Measurements from ENCODE around the gene TCF23. TPM values are rescaled to one million over a fixed set of nuclear protein-coding genes. Genes with fewer than 3 reads are reported as not detected.

Gene TCF23
- total RNA-seq, 1 experiment from 2014 or later: 0.03 TPM

- in situ Hi-C loops (cut with HindIII; ENCODE audit: low pct_unique_long_range_greater_than_20kb, low sequenced_read_pairs): no loop called here
- H3K27me3 ChIP-seq (ENCODE audit: control insufficient read depth, insufficient read depth, low read length): peaks cover 2% of the 10 kb centered on the region
- H3K4me1 ChIP-seq (ENCODE audit: control insufficient read depth, insufficient read depth, low read length): no peaks in the 10 kb centered on the region
- no peak for ATAC-seq
- DNase-seq (ENCODE audit: low read depth, low spot score): no peak
- H3K36me3 ChIP-seq (ENCODE audit: control insufficient read depth, insufficient read depth, low read length): no peaks in the 10 kb centered on the region
- no peak overlapping the region for H3K4me3 ChIP-seq (ENCODE audit: low read depth in 2 of 2, low read length in 2 of 2)
- POLR2A ChIA-PET: no interaction called here
- no TSS peak for BruUV-seq (replicated peaks)
- no peak overlapping the region for H3K27ac ChIP-seq (ENCODE audit: low read length)
- no peak for TF ChIP-seq REST (IDR thresholded peaks at IDR 0.05; ENCODE audit: insufficient read depth in 1 of 2, low read depth in 2 of 2, low read length in 1 of 2)
- TF ChIP-seq TCF7L2 (IDR thresholded peaks at IDR 0.05; ENCODE audit: low read depth, low read length): 0 out of 2 replicates have a peak, but pooled peaks have one; percentile 37
- TF ChIP-seq SIN3A (IDR thresholded peaks at IDR 0.05; ENCODE audit: borderline replicate concordance, insufficient read depth, low read depth, low read length): no peak
- TF ChIP-seq CTCF (IDR thresholded peaks at IDR 0.05): no peak
- CTCF ChIA-PET: interaction anchor here (0.7 kb wide), 1 partner anchor 19 kb away, joined by 3 read pairs; no protein-coding TSS in a partner anchor
- intact Hi-C loops (cut with micrococcal nuclease; ENCODE audit: unreplicated experiment): no loop called here
- no peaks in the 10 kb centered on the region for H3K9me3 ChIP-seq (ENCODE audit: control insufficient read depth, insufficient read depth, low read depth, low read length)
Observed at GRCh38 chr2:27177441-27178351, 28.9 kb downstream of the TCF23 start.

- Histone ChIP-seq H3K36me3 (ENCODE audit: control insufficient read depth, insufficient read depth, low read length) (no peaks in the 10 kb centered on the region), H3K9me3 (ENCODE audit: control insufficient read depth, insufficient read depth, low read depth, low read length) (no peaks in the 10 kb centered on the region), H3K4me1 (ENCODE audit: control insufficient read depth, insufficient read depth, low read length) (no peaks in the 10 kb centered on the region), H3K27ac (ENCODE audit: low read length) (no peak overlapping the region), H3K27me3 (ENCODE audit: control insufficient read depth, insufficient read depth, low read length) (peaks cover 2% of the 10 kb centered on the region), H3K4me3 (ENCODE audit: low read depth in 2 of 2, low read length in 2 of 2) (no peak overlapping the region)
- ATAC-seq: no peak
- in situ Hi-C loops (cut with HindIII; ENCODE audit: low pct_unique_long_range_greater_than_20kb, low sequenced_read_pairs): no loop called here
- TF ChIP-seq CTCF (IDR thresholded peaks at IDR 0.05) (no peak), TCF7L2 (IDR thresholded peaks at IDR 0.05; ENCODE audit: low read depth, low read length) (no peak), SIN3A (IDR thresholded peaks at IDR 0.05; ENCODE audit: borderline replicate concordance, insufficient read depth, low read depth, low read length) (no peak), POLR2AphosphoS5 (IDR thresholded peaks at IDR 0.05; ENCODE audit: low read depth, low read length) (no peak)
- DNase-seq (ENCODE audit: low read depth, low spot score): no peak
- no TSS peak for BruUV-seq (replicated peaks)
- ChIA-PET POLR2A (interaction anchor here (0.6 kb wide), 1 partner anchor 35 kb away, joined by 9 read pairs; no protein-coding TSS in a partner anchor), CTCF (no interaction called here)
- intact Hi-C loops (cut with micrococcal nuclease; ENCODE audit: unreplicated experiment): no loop called here
Observed at GRCh38 chr2:27178469-27178868, 29.7 kb downstream of the TCF23 start.
